Caco-2 (cell line): ENCODE results near the gene PHF21A. TPM values are rescaled to one million over a fixed set of nuclear protein-coding genes. Genes with fewer than 3 reads are reported as not detected.

ENCODE experiments used
- BruUV-seq: library from RNA; stranded (reverse); fragments of 400-500 nt; replicated peaks from 2 replicates; lab custom pipeline; 2021; lab: Mats Ljungman, UMichigan
- CTCF ChIA-PET: fragments of 300-600 bp; sonication (Branson Sonifier 250); formaldehyde crosslinking; loops from one replicate; lab custom pipeline; 2022; ENCODE audit warnings: antibody characterized with exemption; lab: Charles Lee
- POLR2A ChIA-PET: fragments of 300-600 bp; sonication (Branson Sonifier 250); formaldehyde crosslinking; loops from one replicate; lab custom pipeline; 2022; ENCODE audit warnings: antibody characterized with exemption; lab: Charles Lee
- DNase-seq, 2 experiments: peaks; one replicate each; pipeline versions ENCODE4 v3.0.0 to v3.0.0-alpha.2; 2020 to 2022
- H3K27me3 ChIP-seq: replicated peaks from 2 replicates; pipeline ENCODE4 v1.6.0; 2011; ENCODE audit warnings: low read length; ENCODE audit not compliant: control insufficient read depth, insufficient read depth
- H3K36me3 ChIP-seq: 2 replicates; pipeline ENCODE4 v1.5.1; 2011; ENCODE audit warnings: low read length; ENCODE audit not compliant: control insufficient read depth, insufficient read depth
- H3K4me1 ChIP-seq: fragments of 250-450 bp; sonication (Bioruptor Pico); 2 replicates; pipeline ENCODE4 v1.5.1; 2020; ENCODE audit warnings: mild to moderate bottlenecking
- H3K4me3 ChIP-seq: 2 replicates; pipeline ENCODE4 v1.5.1; 2011; ENCODE audit warnings: low read depth, mild to moderate bottlenecking, control low read depth, low read length
- H3K9me3 ChIP-seq: fragments of 250-450 bp; sonication (Bioruptor Pico); 2 replicates; pipeline ENCODE4 v1.5.1; 2020; ENCODE audit warnings: mild to moderate bottlenecking, moderate library complexity
- H3K27ac Mint-ChIP-seq: one replicate; pipeline ENCODE4 v1.8.0; 2022; ENCODE audit warnings: mixed read lengths; ENCODE audit not compliant: unreplicated experiment
- H3K27me3 Mint-ChIP-seq: one replicate; pipeline ENCODE4 v1.8.0; 2022; ENCODE audit warnings: mixed read lengths; ENCODE audit not compliant: insufficient read depth, unreplicated experiment
- H3K36me3 Mint-ChIP-seq: one replicate; pipeline ENCODE4 v1.8.0; 2022; ENCODE audit warnings: mild to moderate bottlenecking, mixed read lengths; ENCODE audit not compliant: insufficient read depth, unreplicated experiment
- H3K4me1 Mint-ChIP-seq: one replicate; pipeline ENCODE4 v1.8.0; 2022; ENCODE audit warnings: low read depth, mixed read lengths; ENCODE audit not compliant: unreplicated experiment
- H3K4me3 Mint-ChIP-seq: one replicate; pipeline ENCODE4 v1.8.0; 2022; ENCODE audit warnings: mild to moderate bottlenecking, moderate library complexity, mixed read lengths; ENCODE audit not compliant: unreplicated experiment
- H3K9me3 Mint-ChIP-seq: one replicate; pipeline ENCODE4 v1.8.0; 2022; ENCODE audit warnings: mixed read lengths; ENCODE audit not compliant: unreplicated experiment
- intact Hi-C: fragments of 100-400 bp; cut with micrococcal nuclease; formaldehyde crosslinking; loops from one replicate; pipeline ENCODE4 v1.10.0; 2022; ENCODE audit not compliant: unreplicated experiment
- total RNA-seq: library from RNA; stranded (reverse); gene quantifications from 2 replicates; pipeline ENCODE4 v1.2.3, GENCODE V29; 2022
- TF ChIP-seq, protein P1 (sequence below), 2 experiments: fragments of 200-600 bp in 1 of 2; IDR thresholded peaks; 1 replicate in 1 of 2; 2 replicates in 1 of 2; pipeline versions ENCODE4 v1.5.1 to v1.8.0; 2011 to 2022; ENCODE audit warnings: antibody characterized with exemption in 1 of 2, control low read depth in 1 of 2, inconsistent platforms in 1 of 2, low read depth in 1 of 2, low read length in 1 of 2, mild to moderate bottlenecking in 1 of 2, moderate library complexity in 1 of 2; ENCODE audit not compliant: insufficient read depth in 1 of 2, severe bottlenecking in 1 of 2, unreplicated experiment in 1 of 2

PHF21A gene
- total RNA-seq, 1 experiment from 2014 or later, result 20.0 TPM

- intact Hi-C loops, result no loop called here
- Histone ChIP-seq H3K4me1 (no peaks in the 10 kb centered on the region), H3K9me3 (no peaks in the 10 kb centered on the region), H3K36me3 (no peaks in the 10 kb centered on the region), H3K4me3 (no peak overlapping the region), H3K27me3 (no peaks in the 10 kb centered on the region)
- BruUV-seq, result no TSS peak
- Mint-ChIP-seq H3K4me1 (no peaks in the 10 kb centered on the region), H3K9me3 (peaks cover 11% of the 10 kb centered on the region), H3K36me3 (no peaks in the 10 kb centered on the region), H3K27me3 (peaks cover 5% of the 10 kb centered on the region), H3K4me3 (no peak overlapping the region), H3K27ac (no peak overlapping the region)
- DNase-seq, result no peak
- ChIA-PET CTCF (interaction anchor here (0.7 kb wide), 1 partner anchor 228 kb away, joined by 3 read pairs; no protein-coding TSS in a partner anchor), POLR2A (no interaction called here)
- TF ChIP-seq, protein P1, sequence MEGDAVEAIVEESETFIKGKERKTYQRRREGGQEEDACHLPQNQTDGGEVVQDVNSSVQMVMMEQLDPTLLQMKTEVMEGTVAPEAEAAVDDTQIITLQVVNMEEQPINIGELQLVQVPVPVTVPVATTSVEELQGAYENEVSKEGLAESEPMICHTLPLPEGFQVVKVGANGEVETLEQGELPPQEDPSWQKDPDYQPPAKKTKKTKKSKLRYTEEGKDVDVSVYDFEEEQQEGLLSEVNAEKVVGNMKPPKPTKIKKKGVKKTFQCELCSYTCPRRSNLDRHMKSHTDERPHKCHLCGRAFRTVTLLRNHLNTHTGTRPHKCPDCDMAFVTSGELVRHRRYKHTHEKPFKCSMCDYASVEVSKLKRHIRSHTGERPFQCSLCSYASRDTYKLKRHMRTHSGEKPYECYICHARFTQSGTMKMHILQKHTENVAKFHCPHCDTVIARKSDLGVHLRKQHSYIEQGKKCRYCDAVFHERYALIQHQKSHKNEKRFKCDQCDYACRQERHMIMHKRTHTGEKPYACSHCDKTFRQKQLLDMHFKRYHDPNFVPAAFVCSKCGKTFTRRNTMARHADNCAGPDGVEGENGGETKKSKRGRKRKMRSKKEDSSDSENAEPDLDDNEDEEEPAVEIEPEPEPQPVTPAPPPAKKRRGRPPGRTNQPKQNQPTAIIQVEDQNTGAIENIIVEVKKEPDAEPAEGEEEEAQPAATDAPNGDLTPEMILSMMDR (IDR thresholded peaks at IDR 0.05; ENCODE audit: insufficient read depth in 1 of 2, low read depth in 1 of 2, low read length in 1 of 2, severe bottlenecking in 1 of 2, unreplicated experiment in 1 of 2), result no peak
These were observed 28.6 kb upstream of the PHF21A start for GRCh38 chr11:46149826-46150225.

DNA sequence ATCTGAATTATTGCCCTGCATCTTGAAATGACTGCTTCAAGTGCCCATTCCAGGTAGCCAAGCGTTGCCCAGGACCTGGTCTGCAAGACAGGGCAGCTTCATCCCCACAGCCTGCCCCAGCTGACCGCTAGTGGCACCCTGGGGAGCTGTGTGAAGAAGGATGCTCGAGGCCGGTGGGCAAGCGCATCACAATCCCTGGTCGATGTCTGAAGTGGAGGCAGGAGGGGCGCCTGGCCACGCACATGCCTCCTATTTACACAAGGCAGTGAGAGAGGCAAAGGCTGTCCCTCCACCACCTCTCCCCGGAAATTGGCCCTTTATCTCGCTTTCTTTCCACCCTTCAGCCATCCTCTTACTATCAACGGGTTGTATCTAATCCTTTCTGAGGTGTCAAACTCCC is 28.1 kb upstream of the PHF21A start:
- BruUV-seq, result no TSS peak
- no peaks in the 10 kb centered on the region for H3K36me3 ChIP-seq
- intact Hi-C loops, result no loop called here
- peaks cover 3% of the 10 kb centered on the region for H3K4me1 ChIP-seq
- no peak overlapping the region for H3K4me3 ChIP-seq
- ChIA-PET CTCF (no interaction called here), POLR2A (no interaction called here)
- Mint-ChIP-seq H3K9me3 (peaks cover 11% of the 10 kb centered on the region), H3K4me1 (no peaks in the 10 kb centered on the region), H3K4me3 (no peak overlapping the region), H3K27me3 (peaks cover 5% of the 10 kb centered on the region), H3K27ac (no peak overlapping the region), H3K36me3 (no peaks in the 10 kb centered on the region)
- H3K27me3 ChIP-seq, result no peaks in the 10 kb centered on the region
- no peaks in the 10 kb centered on the region for H3K9me3 ChIP-seq
- DNase-seq, result no peak
- TF ChIP-seq, protein P1 (IDR thresholded peaks at IDR 0.05; ENCODE audit: insufficient read depth in 1 of 2, low read depth in 1 of 2, low read length in 1 of 2, severe bottlenecking in 1 of 2, unreplicated experiment in 1 of 2), result no peak

GRCh38 chr11:46144741-46145140 is 23.5 kb upstream of the PHF21A start:
- no peak overlapping the region for H3K4me3 ChIP-seq
- Mint-ChIP-seq H3K9me3 (no peaks in the 10 kb centered on the region), H3K27ac (no peak overlapping the region), H3K4me3 (no peak overlapping the region), H3K27me3 (no peaks in the 10 kb centered on the region), H3K36me3 (no peaks in the 10 kb centered on the region), H3K4me1 (no peaks in the 10 kb centered on the region)
- no TSS peak for BruUV-seq
- POLR2A ChIA-PET, result no interaction called here
- intact Hi-C loops, result no loop called here
- H3K36me3 ChIP-seq, result no peaks in the 10 kb centered on the region
- peaks cover 12% of the 10 kb centered on the region for H3K4me1 ChIP-seq
- CTCF ChIA-PET, result no interaction called here
- no peaks in the 10 kb centered on the region for H3K27me3 ChIP-seq
- no peaks in the 10 kb centered on the region for H3K9me3 ChIP-seq
- TF ChIP-seq, protein P1 (IDR thresholded peaks at IDR 0.05; ENCODE audit: insufficient read depth in 1 of 2, low read depth in 1 of 2, low read length in 1 of 2, severe bottlenecking in 1 of 2, unreplicated experiment in 1 of 2), result no peak
- DNase-seq, result no peak
